Ascending aorta (tissue), 2 donors: ENCODE results near the gene GFER. TPM values are rescaled to one million over a fixed set of nuclear protein-coding genes. Genes with fewer than 3 reads are reported as not detected.
A peak's percentile ranks its signal among the peaks of the same experiment; 100 is the strongest.

Source experiments
- DNase-seq, 2 donors: peaks; one replicate each; pipeline ENCODE4 v3.0.0-alpha.2; 2019; ENCODE audit warnings: low spot score in 2 of 2
- H3K27ac ChIP-seq, 2 donors: fragments of 200-600 bp; sonication (generic); one replicate each; pipeline ENCODE4 v1.5.1; 2016 to 2017; ENCODE audit warnings: mild to moderate bottlenecking in 1 of 2
- H3K27me3 ChIP-seq: fragments of 200-600 bp; sonication (generic); one replicate; pipeline ENCODE4 v1.5.1; 2017
- H3K36me3 ChIP-seq, 2 donors: fragments of 200-600 bp; sonication (generic); one replicate each; pipeline ENCODE4 v1.5.1; 2016
- H3K4me1 ChIP-seq, 2 donors: fragments of 200-600 bp; sonication (generic); one replicate each; pipeline ENCODE4 v1.5.1; 2016 to 2017; ENCODE audit warnings: mild to moderate bottlenecking in 1 of 2
- H3K4me3 ChIP-seq, 2 donors: fragments of 200-600 bp; sonication (generic); one replicate each; pipeline ENCODE4 v1.5.1; 2016 to 2017; ENCODE audit warnings: mild to moderate bottlenecking in 1 of 2
- H3K9me3 ChIP-seq, 2 donors: fragments of 200-600 bp; sonication (generic); one replicate each; pipeline ENCODE4 v1.5.1; 2016
- CTCF ChIP-seq, 3 experiments: fragments of 200-600 bp in 2 of 3; fragments of 450-650 bp in 1 of 3; sonication (generic) in 2 of 3; IDR thresholded peaks; one replicate each; pipeline ENCODE4 v1.5.1; 2016 to 2019; ENCODE audit warnings: antibody characterized with exemption in 3 of 3, mild to moderate bottlenecking in 1 of 3, moderate library complexity in 1 of 3
- intact Hi-C: fragments of 100-400 bp; cut with DNase I; formaldehyde crosslinking; loops from one replicate; pipeline ENCODE4 v1.15.1; 2023
- total RNA-seq: library from RNA; depleted of rRNA; stranded (reverse); fragments of >200 nt; gene quantifications from one replicate; pipeline ENCODE4 v1.1.0, GENCODE V29; 2016

Gene GFER
- total RNA-seq, 1 donor from 2014 or later = 2.7 TPM

GRCh38 chr16:2034696-2035430 lies 50.9 kb downstream of the GFER start:
- no peaks in the 10 kb centered on the region for H3K27me3 ChIP-seq
- TF ChIP-seq CTCF (IDR thresholded peaks at IDR 0.05) = no peak
- H3K4me1 ChIP-seq = peaks cover 23 to 46% of the 10 kb centered on the region in 2 donors
- peaks cover 4 to 15% of the 10 kb centered on the region in 2 donors for H3K36me3 ChIP-seq
- peak overlapping the region; percentile 83 to 96 for H3K27ac ChIP-seq
- no peaks in the 10 kb centered on the region for H3K9me3 ChIP-seq
- intact Hi-C loops = loop anchor here (1.0 kb wide), 2 partner anchors 9 to 12 kb away; partner anchors contain the start of genes NHERF2, NTHL1 and TSC2
- no peak for DNase-seq
- H3K4me3 ChIP-seq = peak overlapping the region; percentile 47 to 53

- peak in 1 of 2 donors; percentile 85 for DNase-seq
- TF ChIP-seq CTCF (IDR thresholded peaks at IDR 0.05) = no peak
- Histone ChIP-seq H3K4me1 (peaks cover 23 to 46% of the 10 kb centered on the region in 2 donors), H3K9me3 (no peaks in the 10 kb centered on the region), H3K4me3 (peak overlapping the region; percentile 47 to 53), H3K36me3 (peaks cover 4 to 15% of the 10 kb centered on the region in 2 donors), H3K27ac (peak overlapping the region; percentile 83 to 96), H3K27me3 (no peaks in the 10 kb centered on the region)
- intact Hi-C loops = loop anchor here (1.0 kb wide), 2 partner anchors 9 to 12 kb away; partner anchors contain the start of genes NHERF2, NTHL1 and TSC2
Measured at GRCh38 chr16:2035431-2036199, 51.6 kb downstream of the GFER start.

- peak overlapping the region; percentile 83 to 96 for H3K27ac ChIP-seq
- H3K36me3 ChIP-seq = peaks cover 4 to 15% of the 10 kb centered on the region in 2 donors
- peaks cover 23 to 46% of the 10 kb centered on the region in 2 donors for H3K4me1 ChIP-seq
Measured at GRCh38 chr16:2036200-2036966, 52.4 kb downstream of the GFER start.

GRCh38 chr16:2037115-2037514 lies 53.1 kb downstream of the GFER start:
- Histone ChIP-seq H3K36me3 (peaks cover 4 to 15% of the 10 kb centered on the region in 2 donors), H3K27ac (peak overlapping the region; percentile 83 to 96), H3K27me3 (no peaks in the 10 kb centered on the region), H3K9me3 (no peaks in the 10 kb centered on the region), H3K4me1 (peaks cover 23 to 44% of the 10 kb centered on the region in 2 donors), H3K4me3 (no peak overlapping the region)
- DNase-seq = no peak
- intact Hi-C loops = no loop called here
- TF ChIP-seq CTCF (IDR thresholded peaks at IDR 0.05) = no peak

More at GRCh38 chr16:2036200-2036966, 52.4 kb downstream of the GFER start:
- DNase-seq = no peak
- H3K27me3 ChIP-seq = no peaks in the 10 kb centered on the region
- intact Hi-C loops = no loop called here
- TF ChIP-seq CTCF (IDR thresholded peaks at IDR 0.05) = no peak
- H3K9me3 ChIP-seq = no peaks in the 10 kb centered on the region
- H3K4me3 ChIP-seq = peak overlapping the region; percentile 47 to 53

Other genes starting within 250 kb of the GFER start
- 326 TPM for gene NME3, start 212.7 kb upstream of the GFER start, total RNA-seq
- 25.3 TPM for gene EME2, start 211.4 kb upstream of the GFER start, total RNA-seq
- 170 TPM for gene MRPS34, start 211.1 kb upstream of the GFER start, total RNA-seq
- 159 TPM for gene SPSB3, start 201.6 kb upstream of the GFER start, total RNA-seq
- 182 TPM for gene NUBP2, start 201.2 kb upstream of the GFER start, total RNA-seq
- gene IGFALS, start 190.5 kb upstream of the GFER start, total RNA-seq = not detected
- gene HAGH, start 157.4 kb upstream of the GFER start, total RNA-seq = 177 TPM
- 233 TPM for gene FAHD1, start 157.0 kb upstream of the GFER start, total RNA-seq
- gene MEIOB, start 112.0 kb upstream of the GFER start, total RNA-seq = not detected
- gene HS3ST6, start 65.8 kb upstream of the GFER start, total RNA-seq = not detected
- gene MSRB1, start 41.0 kb upstream of the GFER start, total RNA-seq = 32.9 TPM
- gene RPL3L, start 29.5 kb upstream of the GFER start, total RNA-seq = not detected
- 68.2 TPM for gene NDUFB10, start 24.7 kb upstream of the GFER start, total RNA-seq
- 2,866 TPM for gene RPS2, start 19.4 kb upstream of the GFER start, total RNA-seq
- gene RNF151, start 17.3 kb upstream of the GFER start, total RNA-seq = not detected
- 55.7 TPM for gene TBL3, start 12.1 kb upstream of the GFER start, total RNA-seq
- not detected for gene NOXO1, start 2.7 kb upstream of the GFER start, total RNA-seq
- 0.32 TPM for gene SYNGR3, start 5.8 kb downstream of the GFER start, total RNA-seq
- gene ZNF598, start 25.6 kb downstream of the GFER start, total RNA-seq = 31.1 TPM
- gene NPW, start 35.6 kb downstream of the GFER start, total RNA-seq = not detected
- 123 TPM for gene NHERF2, start 42.7 kb downstream of the GFER start, total RNA-seq
- 59.5 TPM for gene NTHL1, start 63.6 kb downstream of the GFER start, total RNA-seq
- 258 TPM for gene TSC2, start 63.8 kb downstream of the GFER start, total RNA-seq
- 551 TPM for gene PKD1, start 151.7 kb downstream of the GFER start, total RNA-seq
- gene RAB26, start 164.4 kb downstream of the GFER start, total RNA-seq = not detected
- 39.6 TPM for gene TRAF7, start 171.6 kb downstream of the GFER start, total RNA-seq
- gene CASKIN1, start 212.4 kb downstream of the GFER start, total RNA-seq = not detected
- gene MLST8, start 221.3 kb downstream of the GFER start, total RNA-seq = 23.7 TPM
- 1.4 TPM for gene BRICD5, start 226.7 kb downstream of the GFER start, total RNA-seq
- gene PGP, start 230.6 kb downstream of the GFER start, total RNA-seq = 21.5 TPM
- gene E4F1, start 239.4 kb downstream of the GFER start, total RNA-seq = 39.7 TPM